Middle frontal gyrus (tissue), 1 donor: ENCODE results near the gene ZSCAN30.
"Not testable (repeated sequence)": the region's sequence is repeated elsewhere in the genome, so short reads cannot be mapped to it uniquely, and the experiment has no call there.

ENCODE experiments used
- DNase-seq: peaks from one replicate; pipeline ENCODE4 v3.0.0-alpha.2; 2015; ENCODE audit warnings: low spot score; ENCODE audit errors: extremely low spot score

The ZSCAN30 gene

DNA sequence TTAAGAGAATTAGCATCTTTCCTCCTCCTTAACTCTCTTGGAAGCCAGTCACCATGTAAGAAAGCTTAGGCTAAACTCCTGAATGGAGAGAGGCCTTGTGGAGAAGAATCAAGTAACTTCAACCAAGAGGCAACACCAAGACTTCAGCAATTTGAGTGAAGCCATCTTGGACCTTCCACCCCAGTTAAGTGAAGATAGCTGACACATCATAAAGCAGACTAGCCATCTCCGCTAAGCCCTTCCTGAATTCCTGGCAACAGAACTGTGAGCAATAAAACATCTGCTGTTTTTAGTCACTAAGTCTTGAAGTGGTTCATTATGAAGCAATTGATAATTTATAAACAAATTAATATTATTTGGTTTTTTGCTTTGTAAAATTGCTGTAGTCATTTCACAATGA lies 50.7 kb downstream of the ZSCAN30 start:
- DNase-seq = no peak

- DNase-seq = no peak
Observed at GRCh38 chr18:35236571-35237363, 53.3 kb downstream of the ZSCAN30 start.

DNA sequence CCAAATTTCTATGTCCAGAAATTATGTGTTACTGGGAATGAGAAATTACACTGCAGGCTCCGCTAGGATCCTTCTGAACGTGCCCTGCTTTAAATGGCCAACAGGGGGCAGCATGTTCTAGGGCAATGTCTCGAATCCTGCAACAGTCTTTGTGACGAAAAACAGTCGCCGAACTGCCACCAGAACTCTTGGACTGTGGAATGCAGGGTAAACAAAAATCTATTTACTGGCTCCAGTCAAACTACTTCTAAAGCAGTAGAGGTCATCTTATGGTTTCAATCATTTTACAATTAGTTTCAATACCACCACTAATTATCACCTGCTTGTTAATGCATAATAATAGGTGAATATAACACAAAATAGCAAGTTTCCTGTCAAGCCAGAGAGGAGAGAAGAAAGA lies 59.0 kb downstream of the ZSCAN30 start:
- DNase-seq = peak; percentile 80

GRCh38 chr18:35227254-35227653 lies 62.8 kb downstream of the ZSCAN30 start:
- no peak for DNase-seq

- no peak for DNase-seq
Observed at GRCh38 chr18:35223797-35224196, 66.2 kb downstream of the ZSCAN30 start.

GRCh38 chr18:35220424-35220823 lies 69.6 kb downstream of the ZSCAN30 start:
- DNase-seq = no peak

DNA sequence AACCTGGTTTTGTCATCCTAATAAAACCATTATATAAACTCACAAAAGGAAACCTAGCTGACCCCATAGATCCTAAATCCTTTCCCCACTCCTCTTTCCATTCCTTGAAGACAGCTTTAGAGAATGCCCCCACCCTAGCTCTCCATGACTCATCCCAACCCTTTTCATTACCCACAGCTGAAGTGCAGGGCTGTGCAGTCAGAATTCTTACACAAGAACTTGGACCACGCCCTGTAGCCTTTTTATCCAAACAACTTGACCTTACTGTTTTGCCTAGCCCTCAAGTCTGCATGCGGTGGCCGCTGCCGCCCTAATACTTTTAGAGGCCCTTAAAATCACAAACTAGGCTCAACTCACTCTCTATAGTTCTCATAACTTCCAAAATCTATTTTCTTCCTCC lies 70.7 kb downstream of the ZSCAN30 start:
- not testable (repeated sequence) for DNase-seq

GRCh38 chr18:35216611-35217010 lies 73.4 kb downstream of the ZSCAN30 start:
- DNase-seq = not testable (repeated sequence)

- no peak for DNase-seq
Observed at GRCh38 chr18:35215026-35215425, 75.0 kb downstream of the ZSCAN30 start.

GRCh38 chr18:35205746-35206458 lies 84.1 kb downstream of the ZSCAN30 start:
- DNase-seq = not testable (repeated sequence)

DNA sequence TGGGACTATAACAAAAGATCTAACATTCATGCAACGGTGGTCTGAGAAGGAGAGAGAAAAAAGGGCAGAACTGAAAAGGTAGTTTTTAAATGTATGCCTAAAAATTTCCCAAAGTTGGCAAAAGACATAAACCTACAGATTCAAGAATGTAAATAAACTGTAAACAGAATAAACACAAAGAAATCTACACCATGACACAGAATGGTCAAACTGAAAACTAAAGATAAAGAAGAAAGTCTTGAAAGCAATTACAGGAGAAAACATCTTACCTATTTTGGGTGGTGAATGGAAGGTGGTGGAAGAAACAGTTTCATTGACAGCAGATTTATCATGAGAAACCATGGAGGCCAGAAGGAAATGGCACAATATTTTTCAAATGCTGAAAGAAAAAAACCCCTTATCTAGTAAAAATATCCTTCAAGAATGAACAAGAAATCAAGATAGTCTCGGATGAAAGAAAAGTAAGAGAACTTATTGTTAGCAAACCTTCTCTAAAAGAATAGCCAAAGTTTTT lies 84.8 kb downstream of the ZSCAN30 start:
- no peak for DNase-seq

DNA sequence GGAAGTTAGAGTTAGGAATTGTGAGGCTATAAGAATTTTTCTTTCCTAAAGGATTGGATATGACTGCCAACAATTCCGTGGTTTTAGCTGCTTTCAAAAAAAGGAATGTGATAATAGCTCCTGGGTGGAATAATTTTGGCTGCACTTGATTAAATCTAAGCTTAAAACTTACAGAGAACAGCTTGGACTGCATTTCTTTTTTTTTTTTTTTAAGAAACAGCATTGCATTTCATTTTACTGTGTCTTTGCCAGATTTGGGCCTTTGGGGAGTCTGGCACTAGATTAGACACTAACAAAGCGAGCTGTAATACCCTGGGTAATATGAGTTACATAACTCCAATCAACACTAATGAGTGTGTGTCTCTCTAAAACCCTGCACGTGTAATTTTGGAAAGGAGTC lies 87.0 kb downstream of the ZSCAN30 start:
- no peak for DNase-seq

- no peak for DNase-seq
Observed at GRCh38 chr18:35201256-35201931, 88.6 kb downstream of the ZSCAN30 start.
